HEK293T (cell line): ENCODE results near the gene MKNK1.
A peak's percentile ranks its signal among the peaks of the same experiment; 100 is the strongest.

Experiments
- CTCF ChIA-PET: fragments of 350-600 bp; formaldehyde crosslinking; extraction: SDS; loops from one replicate; lab custom pipeline; 2021; ENCODE audit warnings: antibody characterized with exemption, inconsistent platforms; lab: Yijun Ruan, JAX
- POLR2A ChIA-PET: fragments of 350-600 bp; formaldehyde crosslinking; extraction: SDS; loops from one replicate; lab custom pipeline; 2020; ENCODE audit warnings: antibody characterized with exemption, inconsistent platforms; lab: Yijun Ruan, JAX
- DNase-seq: peaks from one replicate; pipeline ENCODE4 v3.0.0; 2012; ENCODE audit warnings: mixed read lengths; ENCODE audit errors: extremely low spot score
- ARNT ChIP-seq: fragments of 450-650 bp; IDR thresholded peaks from 2 replicates; pipeline ENCODE4 v1.6.1; 2017; ENCODE audit warnings: mild to moderate bottlenecking
- BHLHE40 ChIP-seq: fragments of 450-650 bp; IDR thresholded peaks from 2 replicates; pipeline ENCODE4 v1.6.1; 2016; ENCODE audit warnings: mild to moderate bottlenecking, moderate library complexity, borderline replicate concordance
- CTBP1 ChIP-seq: fragments of 450-650 bp; IDR thresholded peaks from 2 replicates; pipeline ENCODE4 v1.6.1; 2016; ENCODE audit warnings: borderline replicate concordance
- ELF4 ChIP-seq: fragments of 450-650 bp; IDR thresholded peaks from 2 replicates; pipeline ENCODE4 v1.6.1; 2017; ENCODE audit warnings: antibody characterized with exemption
- FOXA1 ChIP-seq: fragments of 450-650 bp; IDR thresholded peaks from 2 replicates; pipeline ENCODE4 v1.6.1; 2016; ENCODE audit warnings: mild to moderate bottlenecking
- FOXK2 ChIP-seq: fragments of 450-650 bp; IDR thresholded peaks from 2 replicates; pipeline ENCODE4 v1.6.1; 2016; ENCODE audit warnings: mild to moderate bottlenecking
- FOXM1 ChIP-seq: fragments of 450-650 bp; IDR thresholded peaks from 2 replicates; pipeline ENCODE4 v1.6.1; 2017; ENCODE audit warnings: mild to moderate bottlenecking, borderline replicate concordance
- HDGF ChIP-seq: fragments of 450-650 bp; IDR thresholded peaks from 2 replicates; pipeline ENCODE4 v1.6.1; 2017; ENCODE audit warnings: antibody characterized with exemption, borderline replicate concordance
- L3MBTL2 ChIP-seq: fragments of 450-650 bp; conservative IDR thresholded peaks from 2 replicates; pipeline ENCODE4 v1.6.1; 2016; ENCODE audit warnings: mild to moderate bottlenecking
- LEF1 ChIP-seq: fragments of 450-650 bp; IDR thresholded peaks from 2 replicates; pipeline ENCODE4 v1.6.1; 2017; ENCODE audit warnings: mild to moderate bottlenecking, borderline replicate concordance
- NFRKB ChIP-seq: fragments of 450-650 bp; IDR thresholded peaks from 2 replicates; pipeline ENCODE4 v1.6.1; 2016; ENCODE audit warnings: mild to moderate bottlenecking, moderate library complexity
- PKNOX1 ChIP-seq: fragments of 450-650 bp; IDR thresholded peaks from 2 replicates; pipeline ENCODE4 v1.6.1; 2016
- SP1 ChIP-seq: fragments of 450-650 bp; IDR thresholded peaks from 2 replicates; pipeline ENCODE4 v1.6.1; 2017
- SUZ12 ChIP-seq: fragments of 450-650 bp; IDR thresholded peaks from 2 replicates; pipeline ENCODE4 v1.6.1; 2016; ENCODE audit warnings: mild to moderate bottlenecking
- TARDBP ChIP-seq: fragments of 450-650 bp; IDR thresholded peaks from 2 replicates; pipeline ENCODE4 v1.6.1; 2016
- ZNF384 ChIP-seq: fragments of 450-650 bp; IDR thresholded peaks from 2 replicates; pipeline ENCODE4 v1.6.1; 2016

Gene MKNK1

DNA sequence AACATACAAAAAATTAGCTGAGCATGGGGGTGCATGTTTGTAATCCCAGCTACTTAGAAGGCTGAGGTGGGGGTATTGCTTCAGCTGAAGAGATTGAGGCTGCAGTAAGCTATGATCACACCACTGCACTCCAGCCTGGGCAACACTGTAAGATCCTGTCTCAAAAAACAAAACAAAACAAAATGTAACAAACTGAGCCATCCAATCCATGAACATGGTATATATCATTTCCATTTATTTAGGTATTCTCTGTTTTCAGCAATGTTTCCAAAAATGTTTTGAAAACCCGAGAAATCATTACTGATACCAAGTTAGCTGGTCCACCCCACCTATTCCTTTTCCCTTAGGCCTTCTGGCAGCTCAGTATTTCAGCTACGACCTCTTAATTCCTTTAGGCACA lies 45.7 kb upstream of the MKNK1 start:
- POLR2A ChIA-PET = no interaction called here
- CTCF ChIA-PET = interaction anchor here (0.6 kb wide), 1 partner anchor 369 kb away, joined by 3 read pairs; no protein-coding TSS in a partner anchor

DNA sequence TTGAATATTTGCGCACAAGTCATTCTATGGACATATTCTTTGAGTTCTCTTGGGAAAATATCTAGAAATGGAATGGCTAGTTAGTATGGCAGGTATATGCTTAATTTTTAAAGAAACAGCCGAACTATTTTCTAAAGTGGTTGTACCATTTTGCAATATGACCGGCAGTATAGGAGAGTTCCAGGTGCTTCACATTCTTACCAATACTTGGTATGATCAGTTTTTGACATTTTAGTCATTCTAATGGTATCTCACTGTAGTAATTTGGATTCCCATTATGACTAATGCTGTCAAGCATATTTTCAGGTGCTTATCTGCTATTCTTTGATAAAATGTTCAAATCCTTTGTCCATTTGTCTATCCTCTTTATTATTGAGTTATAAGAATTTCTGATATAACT lies 43.5 kb upstream of the MKNK1 start:
- TF ChIP-seq ARNT (no peak), SUZ12 (no peak), FOXM1 (no peak), ELF4 (no peak), ZNF384 (no peak), HDGF (no peak), SP1 (no peak)
- CTCF ChIA-PET = no interaction called here
- no peak for DNase-seq
- POLR2A ChIA-PET = no interaction called here

More for the DNA sequence above, 45.7 kb upstream of the MKNK1 start:
- no peak for DNase-seq
- TF ChIP-seq FOXA1 (no peak), ARNT (no peak), ZNF384 (no peak)

- ChIA-PET CTCF (no interaction called here), POLR2A (no interaction called here)
- TF ChIP-seq HDGF = no peak
- TF ChIP-seq CTBP1 = no peak
- DNase-seq = no peak
Observed at GRCh38 chr1:46646844-46647243, 42.8 kb upstream of the MKNK1 start.

GRCh38 chr1:46646331-46646730 lies 42.3 kb upstream of the MKNK1 start:
- TF ChIP-seq ELF4 = no peak
- TF ChIP-seq BHLHE40 = no peak
- no peak for TF ChIP-seq HDGF
- no peak for TF ChIP-seq ZNF384
- no peak for TF ChIP-seq TARDBP
- no peak for TF ChIP-seq FOXM1
- no peak for TF ChIP-seq L3MBTL2
- POLR2A ChIA-PET = no interaction called here

DNA sequence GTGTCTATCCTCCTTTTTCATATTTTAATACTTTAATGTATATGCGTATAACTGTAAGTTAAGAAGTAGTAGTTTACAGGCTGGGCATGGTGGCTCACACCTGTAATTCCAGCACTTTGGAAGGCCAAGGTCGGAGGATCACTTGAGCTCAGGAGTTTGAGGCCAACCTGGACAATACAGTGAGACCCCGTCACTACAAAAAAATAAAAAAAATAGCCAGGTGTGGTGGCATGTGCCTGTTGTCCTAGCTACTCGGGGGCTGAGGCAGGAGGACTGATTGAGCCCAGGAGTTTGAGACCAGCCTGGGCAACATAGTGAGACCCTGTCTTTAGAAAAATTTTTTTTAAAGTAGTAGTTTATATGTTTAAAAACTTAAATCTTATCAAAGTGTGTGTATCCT lies 41.7 kb upstream of the MKNK1 start:
- POLR2A ChIA-PET = no interaction called here
- DNase-seq = no peak
- TF ChIP-seq HDGF (no peak), SUZ12 (no peak), ELF4 (no peak), L3MBTL2 (no peak), LEF1 (no peak), PKNOX1 (no peak), NFRKB (no peak), FOXM1 (no peak), SP1 (no peak)
- CTCF ChIA-PET = no interaction called here

More at GRCh38 chr1:46646331-46646730, 42.3 kb upstream of the MKNK1 start:
- CTCF ChIA-PET = no interaction called here
- no peak for DNase-seq

DNA sequence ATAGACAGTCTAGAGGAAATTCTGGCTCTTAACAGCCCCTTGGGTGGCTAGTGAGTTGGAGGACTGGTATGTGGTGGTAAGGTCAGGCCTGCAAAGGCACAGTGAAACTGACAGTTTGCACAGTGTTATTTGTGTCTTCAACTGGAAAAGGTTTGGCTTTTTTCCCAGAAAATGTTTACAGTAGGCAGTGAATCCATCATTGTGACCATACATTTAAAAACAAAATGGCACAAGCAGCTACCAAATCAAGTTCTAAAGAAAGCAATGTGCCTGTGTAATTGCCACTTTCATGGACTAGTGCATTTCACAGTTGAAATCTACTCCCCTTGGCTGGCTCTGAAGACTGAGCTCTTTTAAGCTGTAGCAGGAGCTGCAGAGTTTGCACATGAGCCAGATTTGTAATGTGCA lies 39.3 kb upstream of the MKNK1 start:
- no peak for DNase-seq
- ChIA-PET POLR2A (interaction anchor here (1.1 to 1.2 kb wide), 2 partner anchors 10 to 41 kb away, joined by 3 read pairs; no protein-coding TSS in a partner anchor), CTCF (no interaction called here)
- TF ChIP-seq HDGF (no peak), PKNOX1 (peak; percentile 66; the same call in 1 of the 2 replicates)

GRCh38 chr1:46642115-46642680 lies 38.1 kb upstream of the MKNK1 start:
- DNase-seq = no peak
- CTCF ChIA-PET = no interaction called here
- POLR2A ChIA-PET = no interaction called here
- TF ChIP-seq HDGF (no peak), ARNT (no peak), NFRKB (no peak), FOXA1 (no peak), FOXK2 (no peak), SUZ12 (no peak), SP1 (no peak)

DNA sequence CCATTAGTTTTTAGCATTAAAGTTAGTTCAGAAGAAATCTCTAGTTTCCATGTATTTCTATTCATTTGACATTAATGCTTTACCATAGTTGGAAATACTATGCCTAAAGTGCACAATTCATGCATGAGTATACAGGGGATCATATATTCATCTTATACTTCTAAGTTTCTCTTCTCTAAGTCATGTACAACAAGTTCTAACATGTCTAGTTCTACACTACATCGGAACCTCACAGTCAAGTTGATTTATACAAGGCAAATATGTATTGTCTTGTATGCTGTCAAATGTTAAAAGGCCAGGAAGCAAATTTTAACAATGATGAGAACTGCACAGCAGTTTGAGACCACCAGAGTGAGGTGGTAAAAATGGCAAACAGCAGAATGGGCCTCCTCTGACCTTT lies 35.5 kb upstream of the MKNK1 start:
- TF ChIP-seq FOXA1 (no peak), ZNF384 (no peak), ARNT (no peak), PKNOX1 (no peak), TARDBP (no peak), SUZ12 (no peak), CTBP1 (no peak), BHLHE40 (no peak), FOXM1 (no peak), FOXK2 (no peak), LEF1 (no peak), ELF4 (no peak), HDGF (no peak), SP1 (no peak), L3MBTL2 (no peak), NFRKB (no peak)
- POLR2A ChIA-PET = no interaction called here
- CTCF ChIA-PET = no interaction called here
- no peak for DNase-seq
